ENCODE measurements around the gene SMS.
A peak's percentile ranks its signal among the peaks of the same experiment; 100 is the strongest.

The SMS gene

GRCh38 chrX:21978346-21978745 is 37.8 kb downstream of the SMS start:
- Histone ChIP-seq H3K9ac (no peak overlapping the region), H4K20me1 (no peaks in the 10 kb centered on the region), H3K9me3 (replicated peaks in 1 of 11) (no peaks in the 10 kb centered on the region), H3K27me3 (no peaks in the 10 kb centered on the region), H3K4me3 (no peak overlapping the region), H3K36me3 (peaks cover 24 to 61% (median 45%) of the 10 kb centered on the region in 11 experiments; a peak in 21 of 22 replicates), H3K4me2 (no peak overlapping the region), H3K4me1 (peaks cover 0 to 19% (median 9%) of the 10 kb centered on the region in 10 experiments; a peak in 12 of 20 replicates), H3K27ac (no peak overlapping the region)
- TF ChIP-seq Cebpa-rat (IDR thresholded peaks at IDR 0.05): peak; percentile 41 to 96 (median 81); a peak in 21 of 22 replicates

GRCh38 chrX:21982311-21982710 is 41.8 kb downstream of the SMS start:
- Histone ChIP-seq H3K36me3 (peaks cover 17 to 40% (median 33%) of the 10 kb centered on the region in 11 experiments), H3K9me3 (replicated peaks in 1 of 11) (no peaks in the 10 kb centered on the region), H3K4me3 (no peak overlapping the region), H3K4me2 (no peak overlapping the region), H3K27ac (no peak overlapping the region), H3K27me3 (no peaks in the 10 kb centered on the region), H3K4me1 (peaks cover 0 to 11% (median 0%) of the 10 kb centered on the region in 10 experiments; a peak in 3 of 20 replicates), H4K20me1 (no peaks in the 10 kb centered on the region), H3K9ac (no peak overlapping the region)
- no peak for TF ChIP-seq Cebpa-rat (IDR thresholded peaks at IDR 0.05)

- Histone ChIP-seq H3K27ac (peak overlapping the region in 5 of 11 experiments; percentile 13 to 35 (median 22); a peak in 6 of 22 replicates), H3K4me3 (no peak overlapping the region), H3K36me3 (peaks cover 24 to 48% (median 39%) of the 10 kb centered on the region in 11 experiments), H3K4me2 (no peak overlapping the region), H4K20me1 (no peaks in the 10 kb centered on the region), H3K9ac (no peak overlapping the region), H3K27me3 (no peaks in the 10 kb centered on the region), H3K9me3 (replicated peaks in 1 of 11) (no peaks in the 10 kb centered on the region), H3K4me1 (peaks cover 0 to 30% (median 0%) of the 10 kb centered on the region in 10 experiments; a peak in 6 of 20 replicates)
- TF ChIP-seq Cebpa-rat (IDR thresholded peaks at IDR 0.05): no peak
Observed at GRCh38 chrX:21985332-21985777, 44.8 kb downstream of the SMS start.

GRCh38 chrX:21986596-21986995 is 46.1 kb downstream of the SMS start:
- no peaks in the 10 kb centered on the region for H3K9me3 ChIP-seq (replicated peaks in 1 of 11)
- H3K36me3 ChIP-seq: peaks cover 28 to 60% (median 51%) of the 10 kb centered on the region in 11 experiments
- no peak overlapping the region for H3K9ac ChIP-seq
- H3K4me3 ChIP-seq: no peak overlapping the region
- no peaks in the 10 kb centered on the region for H3K27me3 ChIP-seq
- no peak overlapping the region for H3K4me2 ChIP-seq
- TF ChIP-seq Cebpa-rat (IDR thresholded peaks at IDR 0.05): no peak
- H3K27ac ChIP-seq: peak overlapping the region in 2 of 11 experiments; percentile 2 to 13; a peak in 1 of 22 replicates
- H4K20me1 ChIP-seq: no peaks in the 10 kb centered on the region
- H3K4me1 ChIP-seq: peaks cover 0 to 31% (median 0%) of the 10 kb centered on the region in 10 experiments; a peak in 5 of 20 replicates

GRCh38 chrX:21989384-21989783 is 48.9 kb downstream of the SMS start:
- H3K9ac ChIP-seq: no peak overlapping the region
- peak overlapping the region in 2 of 11 experiments; percentile 9 to 10; a peak in 2 of 22 replicates for H3K4me2 ChIP-seq
- no peak for TF ChIP-seq Cebpa-rat (IDR thresholded peaks at IDR 0.05)
- peaks cover 28 to 86% (median 62%) of the 10 kb centered on the region in 11 experiments for H3K36me3 ChIP-seq
- H3K9me3 ChIP-seq (replicated peaks in 1 of 11): no peaks in the 10 kb centered on the region
- H3K4me3 ChIP-seq: no peak overlapping the region
- no peaks in the 10 kb centered on the region for H4K20me1 ChIP-seq
- peak overlapping the region in 1 of 11 experiments; percentile 30; a peak in 2 of 22 replicates for H3K27ac ChIP-seq
- H3K27me3 ChIP-seq: no peaks in the 10 kb centered on the region
- peaks cover 0 to 56% (median 13%) of the 10 kb centered on the region in 10 experiments; a peak in 12 of 20 replicates for H3K4me1 ChIP-seq

GRCh38 chrX:21990832-21991231 is 50.3 kb downstream of the SMS start:
- Histone ChIP-seq H3K27ac (peak overlapping the region in 2 of 11 experiments; percentile 11 to 16; a peak in 2 of 22 replicates), H3K36me3 (peaks cover 28 to 84% (median 59%) of the 10 kb centered on the region in 11 experiments)

GRCh38 chrX:21991504-21991903 is 51.0 kb downstream of the SMS start:
- Histone ChIP-seq H3K9me3 (replicated peaks in 1 of 11) (peaks cover 0 to 5% (median 0%) of the 10 kb centered on the region in 11 experiments; a peak in 1 of 22 replicates), H3K4me2 (0 out of 22 replicates have a peak overlapping the region, but pooled peaks of 1 of the 11 experiments have one; percentile 11), H4K20me1 (no peaks in the 10 kb centered on the region), H3K27me3 (no peaks in the 10 kb centered on the region), H3K27ac (peak overlapping the region in 3 of 11 experiments; percentile 11 to 34 (median 16); a peak in 2 of 22 replicates), H3K9ac (no peak overlapping the region), H3K4me3 (no peak overlapping the region), H3K36me3 (peaks cover 27 to 77% (median 52%) of the 10 kb centered on the region in 11 experiments), H3K4me1 (peaks cover 0 to 75% (median 22%) of the 10 kb centered on the region in 10 experiments; a peak in 15 of 20 replicates)
- no peak for TF ChIP-seq Cebpa-rat (IDR thresholded peaks at IDR 0.05)

More at GRCh38 chrX:21990832-21991231, 50.3 kb downstream of the SMS start:
- Histone ChIP-seq H3K4me2 (no peak overlapping the region), H4K20me1 (no peaks in the 10 kb centered on the region), H3K27me3 (no peaks in the 10 kb centered on the region), H3K4me3 (no peak overlapping the region), H3K4me1 (peaks cover 0 to 70% (median 15%) of the 10 kb centered on the region in 10 experiments; a peak in 13 of 20 replicates), H3K9me3 (replicated peaks in 1 of 11) (peaks cover 0 to 4% (median 0%) of the 10 kb centered on the region in 11 experiments; a peak in 1 of 22 replicates), H3K9ac (no peak overlapping the region)
- TF ChIP-seq Cebpa-rat (IDR thresholded peaks at IDR 0.05): no peak

- Histone ChIP-seq H3K27me3 (no peaks in the 10 kb centered on the region), H4K20me1 (no peaks in the 10 kb centered on the region), H3K4me3 (no peak overlapping the region), H3K4me1 (peaks cover 0 to 91% (median 39%) of the 10 kb centered on the region in 10 experiments; a peak in 15 of 20 replicates), H3K36me3 (peaks cover 18 to 59% (median 37%) of the 10 kb centered on the region in 11 experiments), H3K4me2 (peak overlapping the region in 8 of 11 experiments; percentile 12 to 80 (median 68); a peak in 14 of 22 replicates), H3K9me3 (replicated peaks in 1 of 11) (peaks cover 0 to 17% (median 4%) of the 10 kb centered on the region in 11 experiments; a peak in 11 of 22 replicates), H3K27ac (peak overlapping the region in 10 of 11 experiments; percentile 15 to 80 (median 62); a peak in 17 of 22 replicates), H3K9ac (peak overlapping the region in 5 of 11 experiments; percentile 20 to 71 (median 55); a peak in 8 of 22 replicates)
- TF ChIP-seq Cebpa-rat (IDR thresholded peaks at IDR 0.05): no peak
Observed at GRCh38 chrX:21993265-21993664, 52.8 kb downstream of the SMS start.

- TF ChIP-seq Cebpa-rat (IDR thresholded peaks at IDR 0.05): peak in 10 of 11 experiments; percentile 11 to 91 (median 84); a peak in 16 of 22 replicates
- Histone ChIP-seq H3K4me3 (peak overlapping the region in 1 of 10 experiments; percentile 43; a peak in 3 of 20 replicates), H3K36me3 (peaks cover 5 to 22% (median 15%) of the 10 kb centered on the region in 11 experiments; a peak in 14 of 22 replicates), H3K9ac (peak overlapping the region in 10 of 11 experiments; percentile 51 to 75 (median 64); a peak in 16 of 22 replicates), H3K4me2 (peak overlapping the region in 9 of 11 experiments; percentile 22 to 78 (median 62); a peak in 18 of 22 replicates), H3K27me3 (no peaks in the 10 kb centered on the region), H3K4me1 (peaks cover 0 to 69% (median 41%) of the 10 kb centered on the region in 10 experiments; a peak in 15 of 20 replicates), H3K27ac (peak overlapping the region; percentile 65 to 92 (median 81)), H3K9me3 (replicated peaks in 1 of 11) (peaks cover 5 to 40% (median 12%) of the 10 kb centered on the region in 11 experiments; a peak in 16 of 22 replicates), H4K20me1 (no peaks in the 10 kb centered on the region)
Observed at GRCh38 chrX:21996872-21997455, 56.5 kb downstream of the SMS start.
